ENCODE data around the gene CCDC86.

DNA sequence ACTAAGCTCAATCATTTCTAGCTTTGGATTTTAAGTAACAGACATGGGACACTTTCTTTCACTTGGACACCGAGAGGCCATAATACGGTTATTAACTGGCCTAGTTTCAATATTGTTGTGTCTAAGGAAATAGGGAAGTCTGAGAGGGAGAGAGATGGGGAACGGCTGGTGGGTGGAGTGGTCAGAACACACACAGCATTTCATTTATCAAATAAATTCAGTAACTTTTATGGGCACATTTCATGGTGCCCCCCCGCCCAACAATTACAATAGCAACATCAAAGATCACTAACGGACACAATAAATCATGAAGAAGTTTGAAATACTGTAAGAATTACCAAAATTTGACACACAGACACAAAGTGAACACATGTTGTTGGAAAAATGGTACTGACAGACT, 53.8 kb downstream of the CCDC86 start:
- TF ChIP-seq, protein P1, sequence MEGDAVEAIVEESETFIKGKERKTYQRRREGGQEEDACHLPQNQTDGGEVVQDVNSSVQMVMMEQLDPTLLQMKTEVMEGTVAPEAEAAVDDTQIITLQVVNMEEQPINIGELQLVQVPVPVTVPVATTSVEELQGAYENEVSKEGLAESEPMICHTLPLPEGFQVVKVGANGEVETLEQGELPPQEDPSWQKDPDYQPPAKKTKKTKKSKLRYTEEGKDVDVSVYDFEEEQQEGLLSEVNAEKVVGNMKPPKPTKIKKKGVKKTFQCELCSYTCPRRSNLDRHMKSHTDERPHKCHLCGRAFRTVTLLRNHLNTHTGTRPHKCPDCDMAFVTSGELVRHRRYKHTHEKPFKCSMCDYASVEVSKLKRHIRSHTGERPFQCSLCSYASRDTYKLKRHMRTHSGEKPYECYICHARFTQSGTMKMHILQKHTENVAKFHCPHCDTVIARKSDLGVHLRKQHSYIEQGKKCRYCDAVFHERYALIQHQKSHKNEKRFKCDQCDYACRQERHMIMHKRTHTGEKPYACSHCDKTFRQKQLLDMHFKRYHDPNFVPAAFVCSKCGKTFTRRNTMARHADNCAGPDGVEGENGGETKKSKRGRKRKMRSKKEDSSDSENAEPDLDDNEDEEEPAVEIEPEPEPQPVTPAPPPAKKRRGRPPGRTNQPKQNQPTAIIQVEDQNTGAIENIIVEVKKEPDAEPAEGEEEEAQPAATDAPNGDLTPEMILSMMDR (conservative IDR thresholded peaks at IDR 0.05 in 1 of 2, IDR thresholded peaks at IDR 0.05 in 1 of 2; ENCODE audit: extremely low read depth in 1 of 2, insufficient read depth in 1 of 2, low read depth in 1 of 2, low read length in 2 of 2), result no peak
- no peak for TF ChIP-seq EZH2 (IDR thresholded peaks at IDR 0.05; ENCODE audit: borderline replicate concordance, low read length)
